ENCODE data around the gene TTLL11.

DNA sequence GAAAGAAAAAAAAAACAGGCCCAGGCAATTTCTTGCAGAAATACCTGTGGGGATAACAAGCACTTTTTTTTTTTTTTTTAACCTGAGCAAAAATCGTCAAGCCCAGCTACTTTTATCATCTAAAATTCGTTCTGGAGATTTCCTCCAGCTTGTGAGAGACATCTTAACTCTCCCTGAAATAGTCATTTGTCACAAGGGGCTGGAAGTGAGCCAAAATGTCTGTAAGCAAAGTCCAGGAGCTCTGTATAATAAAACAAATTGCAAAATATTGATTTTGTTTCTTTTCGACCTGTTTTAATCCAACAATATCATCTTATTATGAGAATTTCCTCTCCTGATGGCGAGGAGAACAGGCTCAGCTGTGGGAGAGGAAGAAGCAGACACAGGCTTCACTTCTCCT lies 168.4 kb downstream of the TTLL11 start:
- TF ChIP-seq, protein P1, sequence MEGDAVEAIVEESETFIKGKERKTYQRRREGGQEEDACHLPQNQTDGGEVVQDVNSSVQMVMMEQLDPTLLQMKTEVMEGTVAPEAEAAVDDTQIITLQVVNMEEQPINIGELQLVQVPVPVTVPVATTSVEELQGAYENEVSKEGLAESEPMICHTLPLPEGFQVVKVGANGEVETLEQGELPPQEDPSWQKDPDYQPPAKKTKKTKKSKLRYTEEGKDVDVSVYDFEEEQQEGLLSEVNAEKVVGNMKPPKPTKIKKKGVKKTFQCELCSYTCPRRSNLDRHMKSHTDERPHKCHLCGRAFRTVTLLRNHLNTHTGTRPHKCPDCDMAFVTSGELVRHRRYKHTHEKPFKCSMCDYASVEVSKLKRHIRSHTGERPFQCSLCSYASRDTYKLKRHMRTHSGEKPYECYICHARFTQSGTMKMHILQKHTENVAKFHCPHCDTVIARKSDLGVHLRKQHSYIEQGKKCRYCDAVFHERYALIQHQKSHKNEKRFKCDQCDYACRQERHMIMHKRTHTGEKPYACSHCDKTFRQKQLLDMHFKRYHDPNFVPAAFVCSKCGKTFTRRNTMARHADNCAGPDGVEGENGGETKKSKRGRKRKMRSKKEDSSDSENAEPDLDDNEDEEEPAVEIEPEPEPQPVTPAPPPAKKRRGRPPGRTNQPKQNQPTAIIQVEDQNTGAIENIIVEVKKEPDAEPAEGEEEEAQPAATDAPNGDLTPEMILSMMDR (IDR thresholded peaks at IDR 0.05), result no peak
- TF ChIP-seq POLR2AphosphoS5 (IDR thresholded peaks at IDR 0.05), result no peak

Data from suprapubic skin (tissue), 3 donors.